Stimulated activated CD4-positive, alpha-beta T cell treated with anti-CD3 and anti-CD28 coated beads, Interleukin-2, amount 100 ng/mL, for 4 hours (primary cell): ENCODE data around the gene ATP8A1.

Experiments
- DNase-seq: peaks from one replicate; pipeline ENCODE4 v3.0.0-alpha.2; 2020; ENCODE audit warnings: low read depth

ATP8A1 gene

GRCh38 chr4:42364266-42365053, 292.4 kb downstream of the ATP8A1 start:
- DNase-seq: no peak

GRCh38 chr4:42363614-42364013, 293.3 kb downstream of the ATP8A1 start:
- no peak for DNase-seq

- no peak for DNase-seq
Measured at GRCh38 chr4:42362591-42362990, 294.3 kb downstream of the ATP8A1 start.

GRCh38 chr4:42361456-42361855, 295.4 kb downstream of the ATP8A1 start:
- no peak for DNase-seq

GRCh38 chr4:42360256-42360669, 296.6 kb downstream of the ATP8A1 start:
- no peak for DNase-seq

GRCh38 chr4:42359711-42360110, 297.2 kb downstream of the ATP8A1 start:
- DNase-seq: no peak
